HL-60 (cell line): ENCODE results near the gene LRBA.
"Not testable (repeated sequence)": the region's sequence is repeated elsewhere in the genome, so short reads cannot be mapped to it uniquely, and the experiment has no call there.

ENCODE experiments used
- DNase-seq, 2 experiments: peaks; one replicate each; pipeline ENCODE4 v3.0.0-alpha.2; 2010 to 2020; ENCODE audit warnings: low read depth in 1 of 2, low spot score in 1 of 2
- H3K27ac ChIP-seq: fragments of 250-450 bp; sonication (Bioruptor Pico); replicated peaks from 2 replicates; pipeline ENCODE4 v1.5.1; 2020; ENCODE audit warnings: mild to moderate bottlenecking, moderate library complexity
- H3K27me3 ChIP-seq: fragments of 250-450 bp; sonication (Bioruptor Pico); 2 replicates; pipeline ENCODE4 v1.5.1; 2021; ENCODE audit warnings: mild to moderate bottlenecking, moderate library complexity; ENCODE audit not compliant: insufficient read depth, poor library complexity, severe bottlenecking
- H3K4me3 ChIP-seq: replicated peaks from 2 replicates; pipeline ENCODE4 v1.5.1; 2011; ENCODE audit warnings: mild to moderate bottlenecking, control low read depth, low read length; ENCODE audit not compliant: insufficient read depth
- CTCF ChIP-seq: IDR thresholded peaks from one replicate; pipeline ENCODE4 v1.5.1; 2011; ENCODE audit warnings: low read length, control low read depth, inconsistent platforms; ENCODE audit not compliant: insufficient read depth
- GABPA ChIP-seq: IDR thresholded peaks from 2 replicates; pipeline ENCODE4 v1.6.1; 2012; ENCODE audit warnings: low read depth
- POLR2AphosphoS5 ChIP-seq: IDR thresholded peaks from 2 replicates; pipeline ENCODE4 v1.6.1; 2012; ENCODE audit warnings: low read depth
- REST ChIP-seq: IDR thresholded peaks from 2 replicates; pipeline ENCODE4 v1.6.1; 2012; ENCODE audit warnings: low read depth; ENCODE audit not compliant: insufficient replicate concordance
- SPI1 ChIP-seq: IDR thresholded peaks from 2 replicates; pipeline ENCODE4 v1.6.1; 2012; ENCODE audit warnings: low read depth, mild to moderate bottlenecking, borderline replicate concordance

The LRBA gene

GRCh38 chr4:150960079-150960478 lies 55.0 kb downstream of the LRBA start:
- TF ChIP-seq CTCF = peak; percentile 13
- no peak for TF ChIP-seq SPI1
- TF ChIP-seq GABPA = no peak
- TF ChIP-seq REST = no peak
- TF ChIP-seq POLR2AphosphoS5 = no peak
- Histone ChIP-seq H3K4me3 (no peak overlapping the region), H3K27me3 (no peaks in the 10 kb centered on the region), H3K27ac (no peak overlapping the region)
- peak in 1 of 2 experiments; percentile 22 for DNase-seq

GRCh38 chr4:150957981-150958380 lies 57.1 kb downstream of the LRBA start:
- DNase-seq, H3K4me3 ChIP-seq, H3K27me3 ChIP-seq, H3K27ac ChIP-seq: not testable (repeated sequence)

GRCh38 chr4:150957095-150957494 lies 58.0 kb downstream of the LRBA start:
- DNase-seq, H3K27ac ChIP-seq, H3K27me3 ChIP-seq, H3K4me3 ChIP-seq: not testable (repeated sequence)

GRCh38 chr4:150953916-150954315 lies 61.2 kb downstream of the LRBA start:
- H3K27me3 ChIP-seq, H3K27ac ChIP-seq, DNase-seq, H3K4me3 ChIP-seq: not testable (repeated sequence)

GRCh38 chr4:150952167-150952845 lies 62.8 kb downstream of the LRBA start:
- TF ChIP-seq GABPA (no peak), REST (no peak)
- DNase-seq = no peak
- Histone ChIP-seq H3K4me3 (no peak overlapping the region), H3K27ac (no peak overlapping the region), H3K27me3 (no peaks in the 10 kb centered on the region)

GRCh38 chr4:150950657-150951288 lies 64.3 kb downstream of the LRBA start:
- H3K27me3 ChIP-seq = no peaks in the 10 kb centered on the region
- H3K27ac ChIP-seq = no peak overlapping the region
- no peak for DNase-seq
- no peak for TF ChIP-seq POLR2AphosphoS5
- no peak for TF ChIP-seq GABPA
- TF ChIP-seq REST = no peak
- no peak for TF ChIP-seq SPI1
- no peak for TF ChIP-seq CTCF
- no peak overlapping the region for H3K4me3 ChIP-seq
